D721Med (cell line): ENCODE results near the gene FAM20B.

Experiments used
- DNase-seq: peaks from one replicate; pipeline ENCODE4 v3.0.0; 2011; ENCODE audit warnings: low spot score; ENCODE audit not compliant: insufficient read length
- FAIRE-seq: peaks from 2 replicates; lab custom pipeline; 2011; peaks lifted over from hg19 to GRCh38; lab: Jason Lieb, UNC
- CTCF ChIP-seq: IDR thresholded peaks from 2 replicates; pipeline ENCODE4 v1.5.1; 2012; ENCODE audit warnings: mild to moderate bottlenecking, control low read depth; ENCODE audit not compliant: insufficient read depth; ENCODE audit errors: missing control alignments

Gene FAM20B

DNA sequence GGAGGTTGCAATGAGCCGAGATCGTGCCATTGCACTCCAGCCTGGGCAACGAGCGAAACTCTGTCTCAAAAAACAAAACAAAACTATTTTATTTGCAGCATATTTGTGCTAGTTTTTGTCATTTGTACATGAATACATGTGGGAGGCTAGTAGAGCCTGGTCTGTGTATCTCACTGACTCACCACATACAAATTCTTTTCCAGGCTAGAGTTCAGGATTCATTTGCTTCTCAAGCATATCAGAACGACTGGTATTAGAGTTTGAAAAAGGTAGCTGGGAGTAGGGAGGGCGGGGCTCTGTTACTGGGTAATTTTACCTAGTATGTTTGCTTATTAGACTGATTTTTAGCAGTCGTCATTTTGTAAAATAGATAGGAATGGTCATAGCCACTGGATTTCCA, 51.7 kb downstream of the FAM20B start:
- no peak for TF ChIP-seq CTCF
- DNase-seq, result no peak

GRCh38 chr1:179079113-179079761, 53.5 kb downstream of the FAM20B start:
- DNase-seq, result peak; percentile 72
- TF ChIP-seq CTCF, result peak; percentile 98
- peak; percentile 93 for FAIRE-seq

More for the DNA sequence above, 51.7 kb downstream of the FAM20B start:
- FAIRE-seq, result no peak

GRCh38 chr1:179080866-179081686, 55.4 kb downstream of the FAM20B start:
- TF ChIP-seq CTCF, result no peak
- no peak for FAIRE-seq
- no peak for DNase-seq

GRCh38 chr1:179081687-179082332, 56.1 kb downstream of the FAM20B start, which contains the start of gene TOR3A:
Gene TOR3A, plus strand, starts transcription at chr1:179082070. Its CDS starts 59 bp downstream, at chr1:179082129.
- FAIRE-seq (no peak), DNase-seq (peak; percentile 94)
- TF ChIP-seq CTCF, result no peak

GRCh38 chr1:179082333-179082998, 56.8 kb downstream of the FAM20B start:
- no peak for DNase-seq
- FAIRE-seq, result no peak
- TF ChIP-seq CTCF, result no peak

GRCh38 chr1:179082999-179083335, 57.3 kb downstream of the FAM20B start:
- FAIRE-seq (no peak), DNase-seq (no peak)
- no peak for TF ChIP-seq CTCF
